Common myeloid progenitor, CD34-positive (primary cell): ENCODE measurements around the gene CPNE4.

ENCODE experiments used
- CTCF ChIA-PET: fragments of 350-600 bp; sonication (Branson Sonifier 250); formaldehyde crosslinking; loops from one replicate; lab custom pipeline; 2021; ENCODE audit warnings: antibody characterized with exemption; lab: Charles Lee
- POLR2A ChIA-PET: fragments of 350-600 bp; sonication (Branson Sonifier 250); formaldehyde crosslinking; loops from one replicate; lab custom pipeline; 2021; ENCODE audit warnings: antibody characterized with exemption; lab: Charles Lee
- DNase-seq, 3 donors: peaks; one replicate each; pipeline versions ENCODE4 v3.0.0 to v3.0.0-alpha.2; 2013
- H3K27ac ChIP-seq, 2 experiments: 1 replicate in 1 of 2; 2 replicates in 1 of 2; pipeline ENCODE4 v1.7.0; 2013; ENCODE audit warnings: inconsistent platforms in 2 of 2, low read length in 2 of 2, mild to moderate bottlenecking in 2 of 2, low read depth in 1 of 2, moderate library complexity in 1 of 2; ENCODE audit not compliant: severe bottlenecking in 2 of 2, insufficient read depth in 1 of 2, poor library complexity in 1 of 2
- H3K27me3 ChIP-seq, 5 experiments: replicated peaks in 2 of 5; 1 replicate in 3 of 5; 2 replicates in 2 of 5; pipeline versions ENCODE4 v1.6.1 to v1.7.0; 2013; ENCODE audit warnings: low read length in 4 of 5, mild to moderate bottlenecking in 2 of 5, moderate library complexity in 2 of 5, inconsistent platforms in 1 of 5; ENCODE audit not compliant: insufficient read depth in 5 of 5, control insufficient read depth in 4 of 5
- H3K36me3 ChIP-seq, 4 experiments: 1 replicate in 2 of 4; 2 replicates in 2 of 4; pipeline versions ENCODE4 v1.6.1 to v1.7.0; 2013; ENCODE audit warnings: low read length in 3 of 4, control low read depth in 1 of 4, mild to moderate bottlenecking in 1 of 4; ENCODE audit not compliant: control insufficient read depth in 4 of 4, insufficient read depth in 4 of 4
- H3K4me1 ChIP-seq, 4 experiments: 1 replicate in 3 of 4; 2 replicates in 1 of 4; pipeline versions ENCODE4 v1.6.1 to v1.7.1; 2013; ENCODE audit warnings: low read length in 3 of 4, mild to moderate bottlenecking in 3 of 4, control low read depth in 1 of 4, inconsistent platforms in 1 of 4, moderate library complexity in 1 of 4; ENCODE audit not compliant: control insufficient read depth in 4 of 4, insufficient read depth in 4 of 4; ENCODE audit errors: control extremely low read depth in 1 of 4
- H3K4me3 ChIP-seq, 7 experiments: 1 replicate in 4 of 7; 2 replicates in 3 of 7; pipeline versions ENCODE4 v1.5.1 to v1.7.0; 2013; ENCODE audit warnings: mild to moderate bottlenecking in 7 of 7, low read length in 6 of 7, moderate library complexity in 6 of 7, inconsistent platforms in 2 of 7, low read depth in 2 of 7, control low read depth in 1 of 7; ENCODE audit not compliant: insufficient read depth in 4 of 7, control insufficient read depth in 1 of 7; ENCODE audit errors: extremely low read depth in 1 of 7
- H3K9me3 ChIP-seq, 5 experiments: 1 replicate in 4 of 5; 2 replicates in 1 of 5; pipeline versions ENCODE4 v1.6.1 to v1.7.1; 2013; ENCODE audit warnings: low read length in 4 of 5, mild to moderate bottlenecking in 2 of 5, inconsistent platforms in 1 of 5, low read depth in 1 of 5, moderate library complexity in 1 of 5; ENCODE audit not compliant: control insufficient read depth in 4 of 5, insufficient read depth in 2 of 5; ENCODE audit errors: control extremely low read depth in 1 of 5
- WGBS: methylation state at CpG from one replicate; pipeline ENCODE4 v1.1.5; 2013; ENCODE audit not compliant: insufficient coverage; 5-methylcytosine and 5-hydroxymethylcytosine counted together

The CPNE4 gene

DNA sequence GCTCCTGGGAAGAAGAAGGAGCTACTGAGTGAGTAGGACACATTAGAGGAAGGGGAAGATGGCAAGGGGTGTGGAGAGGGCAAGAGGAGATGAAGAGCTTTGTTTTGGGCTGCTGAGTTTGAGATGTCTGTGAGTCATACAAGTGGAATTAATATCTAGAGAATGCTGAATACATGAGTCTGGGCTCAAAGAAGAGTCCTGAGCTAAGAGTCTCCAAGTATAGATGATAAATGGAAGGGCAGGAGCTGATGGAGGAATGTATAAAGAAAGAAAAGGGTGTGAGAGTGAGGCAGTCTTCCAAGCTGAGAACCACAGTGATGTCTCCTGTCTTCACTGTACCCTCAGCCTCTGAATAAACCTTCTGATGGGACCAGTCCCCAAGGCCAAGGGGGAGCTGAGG is 326.6 kb downstream of the CPNE4 start:
- CTCF ChIA-PET = interaction anchor here (1.1 kb wide), 1 partner anchor 12 kb away, joined by 3 read pairs; no protein-coding TSS in a partner anchor
- POLR2A ChIA-PET = interaction anchor here (0.6 kb wide), 1 partner anchor 1286 kb away, joined by 3 read pairs; no protein-coding TSS in a partner anchor
- Histone ChIP-seq H3K36me3 (no peaks in the 10 kb centered on the region), H3K9me3 (peaks cover 0 to 3% (median 0%) of the 10 kb centered on the region in 5 experiments), H3K27me3 (peaks cover 0 to 6% (median 3%) of the 10 kb centered on the region in 5 experiments), H3K4me3 (no peak overlapping the region), H3K27ac (no peak overlapping the region), H3K4me1 (no peaks in the 10 kb centered on the region)
- DNase-seq = no peak

DNA sequence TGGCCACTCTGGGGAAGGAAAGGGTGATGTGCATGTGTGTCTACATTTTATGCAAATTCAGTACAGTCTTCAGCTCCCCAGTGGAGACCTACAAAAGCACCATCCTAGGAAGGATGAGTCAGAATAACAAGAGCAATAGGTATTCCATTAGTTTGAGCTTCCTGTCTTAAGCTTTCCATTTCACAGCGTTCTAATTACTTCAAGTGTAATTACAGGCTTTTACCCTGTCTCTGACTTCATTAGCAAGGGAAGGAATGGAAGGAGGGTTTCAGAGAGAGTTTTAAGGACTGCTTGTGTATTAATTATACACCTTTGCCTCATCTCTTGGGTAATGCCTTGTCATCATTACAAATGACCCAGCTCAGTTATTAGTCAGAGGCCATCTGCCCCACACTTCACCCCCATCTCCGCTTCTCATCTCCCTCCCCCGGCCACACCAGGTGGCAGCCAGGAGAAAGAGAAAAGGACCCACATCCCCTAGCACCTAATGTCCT is 329.2 kb downstream of the CPNE4 start:
- ChIA-PET CTCF (no interaction called here), POLR2A (no interaction called here)
- Histone ChIP-seq H3K27me3 (peaks cover 0 to 8% (median 3%) of the 10 kb centered on the region in 5 experiments), H3K4me3 (no peak overlapping the region), H3K36me3 (no peaks in the 10 kb centered on the region), H3K9me3 (peaks cover 0 to 3% (median 0%) of the 10 kb centered on the region in 5 experiments), H3K4me1 (no peaks in the 10 kb centered on the region), H3K27ac (no peak overlapping the region)
- DNase-seq = no peak
- WGBS = 93% methylated on average over 3 of the region's 3 CpGs

DNA sequence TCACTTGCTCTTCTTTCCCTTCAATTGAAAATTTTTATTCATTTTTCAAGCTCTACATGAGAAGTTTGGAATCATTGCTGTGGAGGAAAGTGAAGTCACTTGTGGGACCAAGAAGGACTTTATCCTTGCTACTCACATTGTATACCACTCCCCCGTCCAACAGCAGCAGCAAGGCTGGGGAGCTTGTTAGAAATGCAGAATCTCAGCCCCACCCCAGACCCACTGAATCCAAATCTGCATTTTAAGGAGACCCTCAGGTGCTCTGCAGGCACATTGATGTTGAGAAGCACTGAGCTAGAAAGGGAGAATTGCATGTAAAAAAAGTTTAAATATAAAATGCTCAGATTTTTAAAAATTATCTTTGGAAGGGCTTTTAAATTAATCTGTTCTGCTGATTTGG is 329.7 kb downstream of the CPNE4 start:
- ChIA-PET CTCF (interaction anchor here (0.7 kb wide), 1 partner anchor 28 kb away, joined by 3 read pairs; no protein-coding TSS in a partner anchor), POLR2A (no interaction called here)
- no peaks in the 10 kb centered on the region for H3K4me1 ChIP-seq
- no peaks in the 10 kb centered on the region for H3K36me3 ChIP-seq
- peaks cover 0 to 3% (median 0%) of the 10 kb centered on the region in 5 experiments for H3K9me3 ChIP-seq
- peaks cover 0 to 8% (median 3%) of the 10 kb centered on the region in 5 experiments for H3K27me3 ChIP-seq
- H3K27ac ChIP-seq = no peak overlapping the region
- DNase-seq = no peak
- H3K4me3 ChIP-seq = no peak overlapping the region
- no CpG with 5 or more reads among the region's 1 CpG for WGBS

DNA sequence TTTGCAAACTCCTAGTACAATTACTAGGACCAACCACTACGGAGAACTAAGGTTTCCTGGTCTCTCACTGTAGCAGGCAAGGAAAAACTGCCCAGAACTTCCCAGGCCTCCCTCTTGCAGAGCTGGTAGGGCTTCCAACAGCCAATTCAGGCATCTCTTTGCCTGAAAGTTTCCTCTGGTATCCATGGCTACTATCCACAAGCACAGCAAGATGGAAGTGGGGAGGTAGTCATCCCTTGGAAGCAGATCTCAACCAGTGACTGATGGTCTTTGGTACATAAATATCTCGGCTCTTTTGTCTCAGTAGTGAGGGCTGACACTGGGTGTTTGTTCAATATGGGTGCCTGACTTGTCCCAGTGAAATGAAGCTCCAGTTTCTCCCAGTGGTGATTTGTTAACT is 330.7 kb downstream of the CPNE4 start:
- H3K4me1 ChIP-seq = no peaks in the 10 kb centered on the region
- no peaks in the 10 kb centered on the region for H3K36me3 ChIP-seq
- peaks cover 0 to 8% (median 3%) of the 10 kb centered on the region in 5 experiments for H3K27me3 ChIP-seq
- 100% methylated on average over 2 of the region's 2 CpGs for WGBS
- CTCF ChIA-PET = no interaction called here
- POLR2A ChIA-PET = no interaction called here
- H3K4me3 ChIP-seq = no peak overlapping the region
- H3K9me3 ChIP-seq = no peaks in the 10 kb centered on the region
- H3K27ac ChIP-seq = no peak overlapping the region
- DNase-seq = no peak

DNA sequence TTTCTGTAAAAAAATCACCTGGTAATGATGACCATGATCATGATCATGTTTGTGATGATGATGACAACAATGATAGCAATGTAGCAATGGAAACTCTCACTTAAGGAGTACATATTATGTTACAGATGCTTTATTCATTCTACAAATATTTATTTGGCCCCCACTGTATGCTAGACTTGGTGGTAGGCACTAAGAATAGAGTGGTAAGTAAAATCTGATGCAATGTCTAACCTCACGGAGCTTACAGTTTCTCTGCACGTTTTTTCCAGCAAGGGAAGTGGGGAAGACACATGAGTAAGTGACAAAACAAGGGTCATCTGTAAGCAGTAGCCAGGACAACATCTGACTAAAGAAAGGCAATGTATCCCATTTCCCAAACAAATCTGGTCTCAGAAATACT is 332.7 kb downstream of the CPNE4 start:
- ChIA-PET POLR2A (no interaction called here), CTCF (no interaction called here)
- Histone ChIP-seq H3K4me1 (no peaks in the 10 kb centered on the region), H3K27me3 (peaks cover 0 to 8% (median 2%) of the 10 kb centered on the region in 5 experiments), H3K27ac (no peak overlapping the region), H3K9me3 (no peaks in the 10 kb centered on the region), H3K36me3 (no peaks in the 10 kb centered on the region), H3K4me3 (no peak overlapping the region)
- no peak for DNase-seq
- 95% methylated on average over 2 of the region's 2 CpGs for WGBS

DNA sequence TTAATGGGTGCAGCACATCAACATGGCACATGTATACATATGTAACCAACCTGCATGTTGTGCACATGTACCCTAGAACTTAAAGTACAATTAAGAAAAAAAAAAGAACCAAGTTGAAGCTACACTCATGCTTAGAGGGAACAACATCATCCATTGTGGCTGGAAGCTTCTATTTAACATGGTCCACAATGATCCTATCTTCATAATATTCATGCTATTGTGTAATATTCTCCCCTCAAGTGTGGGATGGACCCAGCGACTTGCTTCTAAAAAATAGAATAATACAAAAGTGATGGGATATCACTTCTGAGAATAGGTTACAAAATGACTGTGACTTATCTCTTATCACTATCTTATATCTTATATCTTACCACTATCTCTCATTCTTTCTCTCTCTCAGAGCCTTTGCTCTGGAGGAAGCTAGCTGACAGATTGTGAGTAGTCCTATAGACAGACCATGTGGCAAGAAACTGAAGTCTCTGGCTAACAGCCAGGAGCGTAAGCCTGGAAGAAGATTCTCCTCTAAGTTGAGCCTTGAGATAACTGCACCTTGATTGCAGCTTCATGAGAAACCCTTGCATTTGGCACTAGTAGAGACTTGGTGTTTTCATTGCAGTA is 333.6 kb downstream of the CPNE4 start:
- Histone ChIP-seq H3K27ac (no peak overlapping the region), H3K4me3 (no peak overlapping the region), H3K27me3 (peaks cover 0 to 7% (median 2%) of the 10 kb centered on the region in 5 experiments), H3K4me1 (no peaks in the 10 kb centered on the region), H3K36me3 (no peaks in the 10 kb centered on the region), H3K9me3 (no peaks in the 10 kb centered on the region)
- DNase-seq = no peak
- CTCF ChIA-PET = no interaction called here
- POLR2A ChIA-PET = no interaction called here
- WGBS = 100% methylated on average over 1 of the region's 2 CpGs

DNA sequence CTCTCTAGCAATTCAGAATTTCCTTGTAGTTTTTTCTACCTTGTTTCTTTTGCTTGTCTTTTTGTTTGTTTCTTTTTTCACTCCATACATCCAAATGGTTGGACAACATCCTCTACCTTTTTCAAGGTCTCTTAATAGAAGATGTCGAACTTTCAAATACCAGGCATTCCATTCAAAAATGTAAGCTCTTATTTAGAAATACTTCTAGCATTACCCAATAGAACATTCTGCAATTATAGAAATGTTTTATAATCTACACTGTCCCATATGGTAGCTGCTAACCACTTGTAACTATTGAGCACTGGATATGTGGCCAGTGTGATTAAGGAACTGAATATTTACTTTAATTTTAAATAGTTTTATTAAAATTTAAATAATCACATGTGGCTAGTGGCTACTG is 335.8 kb downstream of the CPNE4 start:
- WGBS = no CpG with 5 or more reads among the region's 1 CpG
- H3K27ac ChIP-seq = no peak overlapping the region
- DNase-seq = no peak
- ChIA-PET POLR2A (interaction anchor here (0.7 kb wide), 1 partner anchor 32 kb away, joined by 3 read pairs; no protein-coding TSS in a partner anchor), CTCF (interaction anchor here (1.3 kb wide), 1 partner anchor 53 kb away, joined by 3 read pairs; no protein-coding TSS in a partner anchor)
- peaks cover 0 to 5% (median 2%) of the 10 kb centered on the region in 5 experiments for H3K27me3 ChIP-seq
- H3K4me1 ChIP-seq = no peaks in the 10 kb centered on the region
- H3K9me3 ChIP-seq = no peaks in the 10 kb centered on the region
- no peak overlapping the region for H3K4me3 ChIP-seq
- no peaks in the 10 kb centered on the region for H3K36me3 ChIP-seq
